GM19023 (cell line): Measurements from ENCODE around the gene RCCD1.
"Not testable (repeated sequence)": the region's sequence is repeated elsewhere in the genome, so short reads cannot be mapped to it uniquely, and the experiment has no call there.

Experiments
- ATAC-seq: cut with Tn5 transposase; IDR thresholded peaks from one replicate; pipeline ENCODE4 v1.9.1; 2021; ENCODE audit warnings: mild to moderate bottlenecking, moderate library complexity; ENCODE audit not compliant: unreplicated experiment

Gene RCCD1

GRCh38 chr15:90918034-90918788 lies 36.5 kb upstream of the RCCD1 start:
- no peak for ATAC-seq

- no peak for ATAC-seq
These were observed 35.8 kb upstream of the RCCD1 start for GRCh38 chr15:90918835-90919234.

GRCh38 chr15:90921887-90922286 lies 32.8 kb upstream of the RCCD1 start:
- ATAC-seq, result no peak

DNA sequence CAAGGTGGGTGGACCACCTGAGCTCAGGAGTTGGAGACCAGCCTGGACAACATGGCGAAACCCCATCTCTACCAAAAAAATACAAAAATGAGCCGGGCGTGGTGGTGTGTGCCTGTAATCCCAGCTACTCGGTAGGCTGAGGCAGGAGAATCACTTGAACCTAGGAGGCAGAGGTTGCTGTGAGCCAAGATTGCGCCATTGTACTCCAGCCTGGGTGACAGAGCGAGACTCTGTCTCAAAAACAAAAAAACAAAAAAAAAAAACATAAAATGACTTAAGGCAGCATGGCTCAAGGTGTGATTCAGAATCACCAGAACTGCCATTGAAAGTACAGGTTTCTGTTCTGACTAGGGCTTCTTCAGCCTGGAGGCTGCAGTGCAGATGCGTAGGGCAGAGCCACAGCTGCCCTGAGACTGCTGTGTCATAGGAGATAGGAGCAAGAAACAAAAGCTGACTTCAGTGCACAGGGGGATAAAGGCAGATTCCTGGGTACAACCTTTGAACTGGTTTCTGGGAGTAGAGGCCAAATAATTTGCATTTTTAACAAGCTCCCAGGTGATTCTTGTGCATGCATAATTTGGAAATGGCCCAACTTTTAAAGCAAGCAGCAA lies 31.9 kb upstream of the RCCD1 start:
- ATAC-seq, result peak; percentile 73

GRCh38 chr15:90924375-90924774 lies 30.3 kb upstream of the RCCD1 start:
- peak; percentile 68 for ATAC-seq

- not testable (repeated sequence) for ATAC-seq
These were observed 27.9 kb upstream of the RCCD1 start for GRCh38 chr15:90926766-90927165.

DNA sequence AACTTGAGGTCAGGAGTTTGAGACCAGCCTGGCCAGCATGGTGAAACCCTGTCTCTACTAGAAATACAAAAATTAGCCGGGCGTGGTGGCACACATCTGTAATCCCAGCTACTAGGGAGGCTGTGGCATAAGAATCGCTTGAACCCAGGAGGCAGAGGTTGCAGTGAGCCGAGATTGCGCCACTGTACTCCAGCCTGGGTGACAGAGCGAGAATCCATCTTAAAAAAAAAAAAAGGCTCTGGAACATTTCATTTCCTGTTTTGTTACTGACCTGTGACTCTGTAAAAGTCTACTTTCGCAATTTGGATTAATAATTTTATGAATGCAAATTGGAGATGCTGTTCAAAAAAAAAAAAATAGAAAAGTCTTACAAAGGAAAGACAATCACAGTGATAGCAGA lies 26.6 kb upstream of the RCCD1 start:
- not testable (repeated sequence) for ATAC-seq

DNA sequence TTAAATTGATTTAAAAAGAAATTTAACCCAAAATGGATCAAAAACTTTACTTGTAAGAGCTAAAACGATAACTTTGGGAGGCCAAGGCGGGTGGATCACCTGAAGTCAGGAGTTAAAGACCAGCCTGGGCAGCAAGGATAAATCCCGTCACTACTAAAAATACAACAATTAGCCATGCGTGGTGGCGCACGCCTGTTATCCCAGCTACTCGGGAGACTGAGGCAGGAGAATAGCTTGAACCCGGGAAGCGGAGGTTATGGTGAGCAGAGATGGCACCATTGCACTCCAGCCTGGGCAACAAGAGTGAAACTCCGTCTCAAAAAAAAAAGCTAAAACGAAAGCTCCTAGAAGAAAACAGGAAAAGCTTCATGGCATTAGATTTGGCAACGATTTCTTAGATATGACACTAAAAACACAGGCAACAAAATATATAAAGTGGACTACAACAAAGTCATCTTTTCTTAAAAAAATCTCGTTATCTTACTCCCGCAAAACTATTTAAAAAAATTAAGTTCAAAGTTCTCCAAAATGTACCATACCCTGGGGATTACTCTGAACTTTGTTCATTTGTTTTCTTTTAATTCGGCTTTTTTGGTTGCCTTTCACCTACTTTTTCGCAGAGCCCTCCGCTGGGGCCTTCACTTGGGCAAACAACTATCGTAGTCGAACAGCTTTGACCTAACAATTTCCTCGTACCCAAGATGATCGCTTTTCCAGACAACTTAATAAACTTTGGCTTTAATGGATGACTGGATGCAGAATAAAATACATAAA lies 25.3 kb upstream of the RCCD1 start:
- ATAC-seq, result peak; percentile 1

GRCh38 chr15:90930861-90931574 lies 23.7 kb upstream of the RCCD1 start:
- ATAC-seq, result no peak

- ATAC-seq, result no peak
These were observed 23.2 kb upstream of the RCCD1 start for GRCh38 chr15:90931575-90931827.

GRCh38 chr15:90931828-90932659 lies 22.6 kb upstream of the RCCD1 start, which contains the start of gene HDDC3:
Gene HDDC3 (minus strand): TSS chr15:90932549. CDS start chr15:90932540, 9 bp downstream.
- ATAC-seq, result peak; percentile 46

DNA sequence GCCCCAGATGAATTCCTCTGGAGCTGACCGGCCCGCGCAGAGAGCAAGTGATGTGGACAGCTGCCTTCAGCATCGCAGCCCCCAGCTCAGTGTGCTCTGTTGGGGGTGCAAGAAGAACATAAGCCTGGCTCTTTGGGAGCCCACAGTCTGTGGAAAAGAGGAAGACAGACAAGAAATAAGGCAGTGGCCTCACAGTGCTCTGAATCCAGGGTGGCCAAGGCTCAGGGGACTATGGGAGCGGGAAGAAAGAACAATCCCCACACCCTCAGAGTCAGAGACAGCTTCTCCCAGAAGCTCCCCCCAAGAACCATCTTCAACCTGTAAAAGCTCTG lies 22.1 kb upstream of the RCCD1 start:
- no peak for ATAC-seq

DNA sequence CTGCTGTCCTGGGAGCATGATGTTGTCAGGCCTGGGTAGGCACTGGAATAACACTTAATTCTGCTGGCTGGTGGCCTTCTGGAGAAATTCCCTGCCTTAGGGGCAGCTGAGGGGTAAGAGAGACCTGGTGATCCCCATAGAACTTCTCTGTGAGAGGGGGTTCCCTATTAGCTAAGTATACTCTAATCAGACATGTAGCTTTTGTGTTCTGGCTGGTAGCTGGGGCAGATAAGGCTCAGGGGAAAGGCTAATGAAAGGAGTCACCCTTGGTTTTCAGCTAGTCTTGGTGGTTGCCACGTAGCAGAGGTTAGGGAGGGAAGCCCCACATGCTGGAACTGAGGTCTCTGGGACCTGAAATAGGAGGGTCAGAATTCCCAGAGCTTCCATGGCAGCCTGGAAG lies 21.4 kb upstream of the RCCD1 start:
- ATAC-seq, result no peak

- ATAC-seq, result peak; percentile 35
These were observed 20.3 kb upstream of the RCCD1 start for GRCh38 chr15:90934256-90934948.

GRCh38 chr15:90934949-90935751 lies 19.5 kb upstream of the RCCD1 start, which contains the start of gene UNC45A:
Gene UNC45A (plus strand): TSS chr15:90935285. CDS start chr15:90935325, 40 bp downstream.
- peak; percentile 66 for ATAC-seq

DNA sequence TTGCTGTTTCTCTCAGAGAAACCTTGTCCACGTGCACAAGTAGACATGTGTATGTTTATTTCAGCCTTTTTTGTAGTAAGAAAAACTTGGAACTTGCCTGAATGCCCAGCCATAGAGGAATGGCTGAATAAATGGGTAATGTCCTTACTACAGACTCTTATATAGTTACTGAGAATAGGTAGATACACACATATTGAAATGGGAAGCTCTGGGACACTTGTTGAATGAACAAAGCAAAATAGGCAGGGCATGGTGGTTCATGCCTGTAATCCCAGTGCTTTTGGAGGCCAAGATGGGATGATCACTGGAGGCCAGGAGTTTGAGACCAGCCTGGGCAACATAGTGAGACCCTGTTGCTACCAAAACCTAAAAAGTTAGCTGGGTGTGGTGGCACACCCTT lies 17.9 kb upstream of the RCCD1 start:
- ATAC-seq, result no peak

- no peak for ATAC-seq
These were observed 16.4 kb upstream of the RCCD1 start for GRCh38 chr15:90938261-90938660.

GRCh38 chr15:90939756-90940155 lies 14.9 kb upstream of the RCCD1 start:
- no peak for ATAC-seq

DNA sequence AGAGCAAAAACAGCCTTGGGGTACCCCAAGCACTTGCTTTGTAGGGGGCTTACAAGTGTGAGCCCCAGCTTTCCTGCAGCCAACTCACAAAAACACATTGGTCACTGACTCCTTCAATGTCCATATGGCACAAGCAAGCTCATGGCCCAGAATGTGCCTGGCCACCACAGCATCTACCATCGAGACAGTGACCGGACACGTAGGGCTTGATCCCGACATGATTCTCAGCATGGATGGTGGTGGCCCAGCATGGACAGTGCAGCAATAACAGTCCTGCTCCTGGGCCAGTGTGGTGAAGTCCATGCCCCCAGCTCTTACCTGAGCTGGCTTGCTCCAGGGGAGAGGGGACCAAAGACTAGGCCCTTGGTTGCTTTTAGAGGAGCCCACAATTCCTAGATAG lies 13.6 kb upstream of the RCCD1 start:
- no peak for ATAC-seq
